Right lobe of liver (tissue), 4 donors: Measurements from ENCODE around the gene PAPOLG.

ENCODE experiments used
- POLR2A ChIP-seq: fragments of 450-650 bp; IDR thresholded peaks from one replicate; pipeline ENCODE4 v1.6.1; 2017; ENCODE audit warnings: antibody characterized with exemption, mild to moderate bottlenecking
- TF ChIP-seq, protein P1 (sequence below), 4 donors: fragments of 200-600 bp in 3 of 4; fragments of 450-650 bp in 1 of 4; IDR thresholded peaks; one replicate each; pipeline versions ENCODE4 v1.5.1 to v1.8.0; 2016 to 2022; ENCODE audit warnings: antibody characterized with exemption in 4 of 4, mild to moderate bottlenecking in 2 of 4
- donor health status: DM: no; HTN: no; CAD: no.
- donor health status: DM: no; HTN: no; CAD: no.
- donor health status: DM: no; HTN: yes; CAD: no.

DNA sequence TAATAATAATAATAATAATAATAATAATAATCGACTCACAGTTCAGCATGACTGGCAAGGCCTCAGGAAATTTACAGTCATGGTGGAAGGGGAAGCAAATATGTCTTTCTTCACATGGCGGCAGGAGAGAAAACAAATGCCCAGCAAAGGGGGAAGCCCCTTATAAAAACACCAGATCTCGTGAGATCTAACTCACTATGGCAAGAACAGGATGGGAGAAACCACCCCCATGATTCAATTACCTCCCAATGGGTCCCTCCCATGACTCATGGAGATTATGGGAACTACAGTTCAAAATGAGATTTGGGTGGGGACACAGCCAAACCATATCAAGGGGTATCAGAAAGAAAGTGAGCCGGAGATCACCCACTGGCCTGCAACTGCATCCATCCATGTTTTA is 40.5 kb upstream of the PAPOLG start:
- TF ChIP-seq, protein P1, sequence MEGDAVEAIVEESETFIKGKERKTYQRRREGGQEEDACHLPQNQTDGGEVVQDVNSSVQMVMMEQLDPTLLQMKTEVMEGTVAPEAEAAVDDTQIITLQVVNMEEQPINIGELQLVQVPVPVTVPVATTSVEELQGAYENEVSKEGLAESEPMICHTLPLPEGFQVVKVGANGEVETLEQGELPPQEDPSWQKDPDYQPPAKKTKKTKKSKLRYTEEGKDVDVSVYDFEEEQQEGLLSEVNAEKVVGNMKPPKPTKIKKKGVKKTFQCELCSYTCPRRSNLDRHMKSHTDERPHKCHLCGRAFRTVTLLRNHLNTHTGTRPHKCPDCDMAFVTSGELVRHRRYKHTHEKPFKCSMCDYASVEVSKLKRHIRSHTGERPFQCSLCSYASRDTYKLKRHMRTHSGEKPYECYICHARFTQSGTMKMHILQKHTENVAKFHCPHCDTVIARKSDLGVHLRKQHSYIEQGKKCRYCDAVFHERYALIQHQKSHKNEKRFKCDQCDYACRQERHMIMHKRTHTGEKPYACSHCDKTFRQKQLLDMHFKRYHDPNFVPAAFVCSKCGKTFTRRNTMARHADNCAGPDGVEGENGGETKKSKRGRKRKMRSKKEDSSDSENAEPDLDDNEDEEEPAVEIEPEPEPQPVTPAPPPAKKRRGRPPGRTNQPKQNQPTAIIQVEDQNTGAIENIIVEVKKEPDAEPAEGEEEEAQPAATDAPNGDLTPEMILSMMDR (IDR thresholded peaks at IDR 0.05) = no peak
- no peak for TF ChIP-seq POLR2A
